Stimulated activated naive CD8-positive, alpha-beta T cell treated with anti-CD3 and anti-CD28 coated beads, Interleukin-15, Interleukin-2, amounts not matched to agents 100 ng/mL and 50 ng/mL, for 24 hours (primary cell): ENCODE data around the gene QSOX1.

ENCODE experiments used
- H3K27ac Mint-ChIP-seq: one replicate; pipeline ENCODE4 v1.8.0; 2021; ENCODE audit warnings: mild to moderate bottlenecking, mixed read lengths
- H3K27me3 Mint-ChIP-seq: one replicate; pipeline ENCODE4 v1.8.0; 2021; ENCODE audit warnings: mixed read lengths
- H3K36me3 Mint-ChIP-seq: one replicate; pipeline ENCODE4 v1.8.0; 2021; ENCODE audit warnings: low read depth, mixed read lengths
- H3K4me1 Mint-ChIP-seq: one replicate; pipeline ENCODE4 v1.8.0; 2021; ENCODE audit warnings: low read depth, mixed read lengths
- H3K4me3 Mint-ChIP-seq: one replicate; pipeline ENCODE4 v1.8.0; 2021; ENCODE audit warnings: mild to moderate bottlenecking, mixed read lengths
- H3K9me3 Mint-ChIP-seq: one replicate; pipeline ENCODE4 v1.8.0; 2021; ENCODE audit warnings: mixed read lengths

Gene QSOX1

DNA sequence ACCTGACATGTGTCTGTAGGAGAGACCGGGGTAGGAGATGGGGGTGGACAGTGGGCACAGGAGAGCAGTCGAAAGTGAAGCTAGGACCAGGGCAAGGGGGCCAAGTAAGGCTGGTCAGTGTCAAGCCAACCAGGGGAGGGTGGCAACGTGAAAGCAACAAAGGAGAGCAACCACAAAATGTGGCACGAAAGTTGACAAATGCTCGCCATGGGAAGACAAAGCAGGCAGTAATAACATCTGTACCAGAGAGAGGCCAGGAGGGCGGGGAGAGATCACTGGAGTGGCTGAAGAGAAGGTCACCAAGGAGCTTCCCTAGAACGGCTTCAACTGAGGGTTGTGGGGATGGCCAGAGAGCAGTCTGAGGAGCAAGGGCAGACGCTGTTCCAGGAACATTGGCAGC, 17.0 kb downstream of the QSOX1 start:
- Mint-ChIP-seq H3K36me3 (no peaks in the 10 kb centered on the region), H3K27me3 (no peaks in the 10 kb centered on the region), H3K4me1 (no peaks in the 10 kb centered on the region), H3K27ac (peak overlapping the region; percentile 26), H3K9me3 (no peaks in the 10 kb centered on the region), H3K4me3 (no peak overlapping the region)

DNA sequence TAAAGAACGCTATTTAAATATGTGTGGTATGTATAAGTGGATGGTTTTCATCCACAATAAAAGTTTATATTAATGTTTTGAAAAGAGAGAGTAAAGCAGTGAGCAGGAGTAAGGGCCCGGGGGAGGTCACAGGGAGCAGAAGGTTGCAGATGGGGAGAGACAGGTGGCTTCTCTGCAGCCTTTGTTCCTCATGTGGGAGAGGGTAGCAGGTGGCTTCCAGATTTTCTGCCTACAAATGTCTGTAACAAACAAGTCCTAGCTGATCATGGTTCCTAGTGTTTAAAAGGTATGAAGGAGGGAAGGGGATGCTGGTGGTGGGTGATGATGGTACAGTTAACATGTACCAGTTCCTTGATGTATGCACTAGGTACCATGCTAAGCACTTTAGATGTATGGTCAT, 18.8 kb downstream of the QSOX1 start:
- Mint-ChIP-seq H3K27ac (no peak overlapping the region), H3K4me1 (no peaks in the 10 kb centered on the region), H3K36me3 (no peaks in the 10 kb centered on the region), H3K9me3 (no peaks in the 10 kb centered on the region), H3K27me3 (no peaks in the 10 kb centered on the region), H3K4me3 (no peak overlapping the region)

DNA sequence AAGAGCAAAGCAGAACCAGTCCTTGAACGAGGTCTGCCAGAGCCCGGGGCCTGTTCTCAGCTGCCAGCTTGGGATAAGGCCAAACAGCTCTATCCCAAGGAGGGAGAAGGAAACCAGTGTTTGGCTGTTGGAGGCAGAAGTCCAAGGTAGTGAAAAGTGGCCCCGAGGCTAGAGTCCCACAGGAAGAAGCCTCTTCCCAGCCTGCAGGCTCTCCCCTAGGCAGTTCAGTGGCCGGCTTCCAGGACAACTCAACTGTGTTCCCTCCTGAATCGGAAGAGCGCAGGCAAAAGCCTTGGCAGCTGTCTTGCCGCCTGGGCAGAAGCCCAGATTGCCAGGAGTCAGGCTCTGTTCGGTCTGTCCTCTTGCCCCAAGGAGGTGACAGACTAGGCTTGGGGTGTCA, 19.3 kb downstream of the QSOX1 start:
- H3K4me1 Mint-ChIP-seq, result no peaks in the 10 kb centered on the region
- no peaks in the 10 kb centered on the region for H3K9me3 Mint-ChIP-seq
- H3K27me3 Mint-ChIP-seq, result no peaks in the 10 kb centered on the region
- H3K27ac Mint-ChIP-seq, result no peak overlapping the region
- H3K4me3 Mint-ChIP-seq, result no peak overlapping the region
- H3K36me3 Mint-ChIP-seq, result peaks cover 4% of the 10 kb centered on the region

GRCh38 chr1:180175291-180175690, 20.6 kb downstream of the QSOX1 start:
- no peaks in the 10 kb centered on the region for H3K27me3 Mint-ChIP-seq
- H3K4me1 Mint-ChIP-seq, result no peaks in the 10 kb centered on the region
- H3K27ac Mint-ChIP-seq, result no peak overlapping the region
- H3K36me3 Mint-ChIP-seq, result peaks cover 5% of the 10 kb centered on the region
- H3K4me3 Mint-ChIP-seq, result no peak overlapping the region
- H3K9me3 Mint-ChIP-seq, result no peaks in the 10 kb centered on the region

- H3K36me3 Mint-ChIP-seq, result peaks cover 5% of the 10 kb centered on the region
- H3K4me3 Mint-ChIP-seq, result no peak overlapping the region
- no peaks in the 10 kb centered on the region for H3K9me3 Mint-ChIP-seq
- H3K4me1 Mint-ChIP-seq, result no peaks in the 10 kb centered on the region
- H3K27ac Mint-ChIP-seq, result no peak overlapping the region
- no peaks in the 10 kb centered on the region for H3K27me3 Mint-ChIP-seq
These were observed 21.1 kb downstream of the QSOX1 start for GRCh38 chr1:180175806-180176205.

- no peak overlapping the region for H3K4me3 Mint-ChIP-seq
These were observed 22.3 kb downstream of the QSOX1 start for GRCh38 chr1:180176965-180177364.

GRCh38 chr1:180177931-180178330, 23.3 kb downstream of the QSOX1 start:
- no peak overlapping the region for H3K4me3 Mint-ChIP-seq
- no peaks in the 10 kb centered on the region for H3K4me1 Mint-ChIP-seq
- H3K9me3 Mint-ChIP-seq, result no peaks in the 10 kb centered on the region
- no peaks in the 10 kb centered on the region for H3K27me3 Mint-ChIP-seq
- H3K27ac Mint-ChIP-seq, result peak overlapping the region; percentile 8
- peaks cover 9% of the 10 kb centered on the region for H3K36me3 Mint-ChIP-seq

More at GRCh38 chr1:180176965-180177364, 22.3 kb downstream of the QSOX1 start:
- peaks cover 5% of the 10 kb centered on the region for H3K36me3 Mint-ChIP-seq
- no peaks in the 10 kb centered on the region for H3K9me3 Mint-ChIP-seq
- no peaks in the 10 kb centered on the region for H3K27me3 Mint-ChIP-seq
- H3K27ac Mint-ChIP-seq, result no peak overlapping the region
- H3K4me1 Mint-ChIP-seq, result no peaks in the 10 kb centered on the region

DNA sequence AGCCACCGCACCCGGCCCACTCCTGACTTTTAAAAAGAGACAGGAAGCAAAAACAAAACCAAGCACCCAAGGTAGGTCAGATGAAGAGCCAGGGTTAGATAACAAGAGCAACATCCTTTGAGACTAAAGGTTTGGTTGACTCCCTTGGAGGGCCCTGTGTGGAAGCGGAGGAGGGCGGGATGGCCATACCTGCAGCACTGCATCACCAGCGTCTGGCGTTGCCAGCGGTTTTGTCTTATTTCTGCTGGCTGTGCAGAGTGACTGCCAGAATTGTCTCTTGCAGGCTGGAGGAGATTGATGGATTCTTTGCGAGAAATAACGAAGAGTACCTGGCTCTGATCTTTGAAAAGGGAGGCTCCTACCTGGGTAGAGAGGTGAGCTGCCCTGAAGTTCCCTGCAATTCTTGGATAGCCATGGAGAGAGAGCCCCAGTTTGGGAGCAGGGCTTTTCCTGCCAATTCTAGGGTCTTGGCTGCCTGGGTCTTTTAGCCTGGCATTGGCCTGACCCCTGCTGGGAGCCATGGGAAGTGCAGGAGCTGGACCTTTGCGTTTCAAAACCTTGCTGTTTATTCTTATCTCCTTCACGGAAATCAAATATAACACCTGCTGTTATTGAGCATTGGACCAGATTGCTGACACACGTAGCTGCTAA, 24.0 kb downstream of the QSOX1 start:
- no peak overlapping the region for H3K27ac Mint-ChIP-seq
- no peaks in the 10 kb centered on the region for H3K27me3 Mint-ChIP-seq
- H3K9me3 Mint-ChIP-seq, result no peaks in the 10 kb centered on the region
- H3K36me3 Mint-ChIP-seq, result peaks cover 9% of the 10 kb centered on the region
- no peak overlapping the region for H3K4me3 Mint-ChIP-seq
- no peaks in the 10 kb centered on the region for H3K4me1 Mint-ChIP-seq

DNA sequence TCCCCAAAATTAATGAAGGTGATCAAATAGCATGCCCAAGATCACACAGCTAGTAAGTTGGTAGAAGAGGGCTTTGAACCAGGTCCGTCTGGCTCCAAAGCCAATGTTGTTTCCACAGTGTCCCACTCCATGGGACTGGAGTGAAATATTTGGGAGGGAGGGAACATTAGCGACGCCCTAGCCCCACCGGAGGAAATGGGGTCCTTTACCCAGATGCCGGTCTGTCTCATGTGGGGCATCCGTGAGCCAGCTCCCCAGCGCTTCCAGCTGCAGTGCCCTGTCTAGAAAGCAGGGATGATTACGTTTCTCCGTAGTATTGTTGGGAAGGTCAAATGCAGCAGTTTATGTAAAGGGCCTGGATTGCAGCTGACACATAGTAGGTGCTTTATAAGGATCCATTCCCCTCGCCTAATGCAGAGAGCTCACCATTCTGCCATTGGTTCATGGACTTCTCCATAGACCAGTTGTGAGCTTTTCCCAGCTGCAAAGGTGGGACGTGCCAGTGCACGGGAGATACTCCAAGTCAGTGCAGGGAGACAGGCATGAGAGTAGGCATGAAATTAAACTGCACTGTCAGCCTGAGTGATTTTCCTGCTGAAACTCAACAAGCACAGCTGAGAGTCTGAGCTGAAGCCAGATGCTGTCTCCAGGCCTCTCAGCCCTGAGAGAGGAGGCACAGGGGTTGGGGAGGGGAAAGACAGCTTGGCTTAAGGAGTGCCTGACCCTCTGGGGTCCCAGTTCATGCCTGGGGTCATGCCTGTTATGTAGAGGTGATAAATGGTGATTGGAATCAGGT, 24.7 kb downstream of the QSOX1 start:
- H3K36me3 Mint-ChIP-seq, result peaks cover 9% of the 10 kb centered on the region
- no peak overlapping the region for H3K4me3 Mint-ChIP-seq
- H3K9me3 Mint-ChIP-seq, result no peaks in the 10 kb centered on the region
- H3K27me3 Mint-ChIP-seq, result no peaks in the 10 kb centered on the region
- no peak overlapping the region for H3K27ac Mint-ChIP-seq
- H3K4me1 Mint-ChIP-seq, result no peaks in the 10 kb centered on the region

- no peak overlapping the region for H3K4me3 Mint-ChIP-seq
- H3K27me3 Mint-ChIP-seq, result no peaks in the 10 kb centered on the region
- H3K27ac Mint-ChIP-seq, result no peak overlapping the region
- no peaks in the 10 kb centered on the region for H3K4me1 Mint-ChIP-seq
- no peaks in the 10 kb centered on the region for H3K9me3 Mint-ChIP-seq
- peaks cover 9% of the 10 kb centered on the region for H3K36me3 Mint-ChIP-seq
These were observed 26.4 kb downstream of the QSOX1 start for GRCh38 chr1:180181048-180181447.

- H3K4me1 Mint-ChIP-seq, result no peaks in the 10 kb centered on the region
- no peak overlapping the region for H3K4me3 Mint-ChIP-seq
- no peaks in the 10 kb centered on the region for H3K27me3 Mint-ChIP-seq
- no peaks in the 10 kb centered on the region for H3K9me3 Mint-ChIP-seq
- no peak overlapping the region for H3K27ac Mint-ChIP-seq
- peaks cover 11% of the 10 kb centered on the region for H3K36me3 Mint-ChIP-seq
These were observed 27.4 kb downstream of the QSOX1 start for GRCh38 chr1:180181996-180182642.

GRCh38 chr1:180182643-180183311, 28.1 kb downstream of the QSOX1 start:
- H3K4me3 Mint-ChIP-seq, result no peak overlapping the region
- no peaks in the 10 kb centered on the region for H3K27me3 Mint-ChIP-seq
- no peaks in the 10 kb centered on the region for H3K9me3 Mint-ChIP-seq
- H3K36me3 Mint-ChIP-seq, result peaks cover 13% of the 10 kb centered on the region
- H3K27ac Mint-ChIP-seq, result no peak overlapping the region
- H3K4me1 Mint-ChIP-seq, result no peaks in the 10 kb centered on the region

GRCh38 chr1:180183426-180183825, 28.8 kb downstream of the QSOX1 start:
- Mint-ChIP-seq H3K36me3 (peaks cover 14% of the 10 kb centered on the region), H3K27ac (no peak overlapping the region), H3K4me1 (no peaks in the 10 kb centered on the region), H3K27me3 (no peaks in the 10 kb centered on the region), H3K4me3 (no peak overlapping the region), H3K9me3 (no peaks in the 10 kb centered on the region)

- H3K27ac Mint-ChIP-seq, result no peak overlapping the region
- H3K4me3 Mint-ChIP-seq, result no peak overlapping the region
- no peaks in the 10 kb centered on the region for H3K4me1 Mint-ChIP-seq
- H3K27me3 Mint-ChIP-seq, result no peaks in the 10 kb centered on the region
- no peaks in the 10 kb centered on the region for H3K9me3 Mint-ChIP-seq
- peaks cover 14% of the 10 kb centered on the region for H3K36me3 Mint-ChIP-seq
These were observed 29.4 kb downstream of the QSOX1 start for GRCh38 chr1:180184041-180184440.

DNA sequence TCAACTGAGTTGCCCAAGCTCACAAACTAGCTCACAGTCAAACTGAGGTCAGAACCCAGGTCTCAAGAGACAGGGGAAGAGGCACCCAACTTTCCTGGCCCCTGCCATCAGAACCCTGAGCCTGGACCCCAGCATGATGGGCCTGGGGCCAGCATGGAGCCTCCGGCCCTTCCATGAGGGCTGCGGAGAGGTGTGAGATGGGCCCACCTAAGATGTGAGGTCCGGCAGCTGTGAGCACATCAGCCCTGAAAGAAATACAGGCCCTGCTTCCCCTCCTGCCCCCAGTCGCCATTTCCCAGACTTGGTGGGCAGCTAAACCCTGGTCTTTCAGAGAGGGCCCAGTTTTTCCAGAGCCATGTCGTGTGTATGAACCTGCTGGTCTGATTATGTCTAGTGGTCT, 30.6 kb downstream of the QSOX1 start:
- Mint-ChIP-seq H3K4me3 (no peak overlapping the region), H3K36me3 (peaks cover 19% of the 10 kb centered on the region), H3K27ac (no peak overlapping the region), H3K9me3 (no peaks in the 10 kb centered on the region), H3K27me3 (no peaks in the 10 kb centered on the region), H3K4me1 (no peaks in the 10 kb centered on the region)
